ENCODE data around the gene ATF3. TPM values are rescaled to one million over a fixed set of nuclear protein-coding genes. Genes with fewer than 3 reads are reported as not detected.

Gene ATF3
- total and polyA plus RNA-seq, 2 of the 4 experiments (the other 2 are of a cell fraction), result 9.9 to 12.3 TPM

- Histone ChIP-seq H2AFZ (replicated peaks; ENCODE audit: low read length, poor library complexity) (peak overlapping the region; percentile 86), H4K91ac (ENCODE audit: insufficient read depth, low read depth, low read length) (peak overlapping the region; percentile 70), H3K9me1 (ENCODE audit: insufficient read depth, low read length) (peaks cover 3% of the 10 kb centered on the region; the same call in 1 of the 2 replicates), H3K4ac (ENCODE audit: low read depth, low read length) (peak overlapping the region; percentile 51), H2BK20ac (ENCODE audit: low read depth, low read length) (peak overlapping the region; percentile 27; the same call in 1 of the 2 replicates), H2AK5ac (ENCODE audit: low read depth, low read length) (peak overlapping the region; percentile 5; the same call in 1 of the 2 replicates), H4K8ac (ENCODE audit: low read depth in 2 of 2, low read length in 2 of 2) (peak overlapping the region in 1 of 2 experiments; percentile 49; a peak in 1 of 4 replicates), H4K20me1 (ENCODE audit: insufficient read depth, low read length) (peaks cover 11% of the 10 kb centered on the region; the same call in 1 of the 2 replicates), H2AK9ac (replicated peaks; ENCODE audit: low read depth, low read length, poor library complexity) (peak overlapping the region; percentile 93), H3K18ac (ENCODE audit: low read depth, low read length) (peak overlapping the region; percentile 25; the same call in 1 of the 2 replicates), H4K5ac (ENCODE audit: low read depth, low read length) (no peak overlapping the region), H3K27me3 (ENCODE audit: control insufficient read depth, insufficient read depth, low read length) (peaks cover 44% of the 10 kb centered on the region), H3K27ac (ENCODE audit: insufficient read depth, low read length) (peak overlapping the region; percentile 9; the same call in 1 of the 2 replicates), H2BK15ac (ENCODE audit: low read depth, low read length) (peak overlapping the region; percentile 45; the same call in 2 of the 3 replicates), H3K79me1 (ENCODE audit: low read depth in 1 of 2, low read length in 2 of 2) (peaks cover 18 to 34% of the 10 kb centered on the region in 2 experiments), H3K9me3 (ENCODE audit: control insufficient read depth, insufficient read depth, low read length) (no peaks in the 10 kb centered on the region), H2BK120ac (ENCODE audit: low read depth, low read length) (peak overlapping the region; percentile 85; the same call in 1 of the 2 replicates), H3K4me1 (ENCODE audit: control insufficient read depth, insufficient read depth, low read length) (peaks cover 14% of the 10 kb centered on the region), H3K23ac (ENCODE audit: low read depth, low read length) (peak overlapping the region; percentile 28), H3K4me2 (ENCODE audit: low read depth, low read length) (peak overlapping the region; percentile 90), H3K14ac (replicated peaks; ENCODE audit: low read depth, low read length) (peak overlapping the region; percentile 46), H3K4me3 (ENCODE audit: insufficient read depth, low read depth, low read length) (peak overlapping the region; percentile 48), H3K9ac (ENCODE audit: low read depth, low read length) (peak overlapping the region; percentile 33), H2BK5ac (ENCODE audit: low read depth, low read length, poor library complexity, severe bottlenecking) (peak overlapping the region; percentile 35), H3K56ac (ENCODE audit: extremely low read depth, insufficient read depth, low read length) (no peak overlapping the region), H3K36me3 (ENCODE audit: control insufficient read depth, insufficient read depth, low read length) (no peaks in the 10 kb centered on the region)
- POLR2A ChIA-PET (ENCODE audit: unreplicated experiment), result interaction anchor here (0.5 to 1.0 kb wide), 12 partner anchors 10 to 1310 kb away, joined by 3 to 7 read pairs (median 4); no protein-coding TSS in a partner anchor
- no TSS peak for BruUV-seq (replicated peaks)
- CTCF ChIA-PET, result interaction anchor here (0.6 to 1.0 kb wide), 4 partner anchors 11 to 131 kb away, joined by 3 to 12 read pairs (median 3); no protein-coding TSS in a partner anchor
- in situ Hi-C loops (cut with MboI; ENCODE audit: low sequenced_read_pairs) (no loop called here), intact Hi-C loops (cut with micrococcal nuclease) (loop anchor here (1.0 to 2.0 kb wide), 5 partner anchors 12 to 131 kb away; no protein-coding TSS in a partner anchor), dilution Hi-C loops (cut with HindIII; ENCODE audit: low sequenced_read_pairs, unreplicated experiment) (no loop called here)
- DNase-seq, result no peak
- TF ChIP-seq MXI1 (IDR thresholded peaks at IDR 0.05; ENCODE audit: borderline replicate concordance, low read depth, low read length) (0 out of 2 replicates have a peak, but pooled peaks have one; percentile 3), NFE2L2 (IDR thresholded peaks at IDR 0.05; ENCODE audit: low read depth, low read length) (0 out of 2 replicates have a peak, but pooled peaks have one; percentile 22), CEBPB (IDR thresholded peaks at IDR 0.05; ENCODE audit: low read depth, low read length) (no peak)
- peak; percentile 4 for ATAC-seq (ENCODE audit: low read depth)
- 1% methylated on average over 14 of the region's 39 CpGs; no CpG with 5 or more reads in 1 of the 2 experiments for WGBS, 2 experiments (ENCODE audit: extremely low coverage in 2 of 2, insufficient read length in 1 of 2)
These were observed 609 bp upstream of the ATF3 start for GRCh38 chr1:212607913-212608391.
